ENCODE data around the gene MAB21L2.

The MAB21L2 gene

DNA sequence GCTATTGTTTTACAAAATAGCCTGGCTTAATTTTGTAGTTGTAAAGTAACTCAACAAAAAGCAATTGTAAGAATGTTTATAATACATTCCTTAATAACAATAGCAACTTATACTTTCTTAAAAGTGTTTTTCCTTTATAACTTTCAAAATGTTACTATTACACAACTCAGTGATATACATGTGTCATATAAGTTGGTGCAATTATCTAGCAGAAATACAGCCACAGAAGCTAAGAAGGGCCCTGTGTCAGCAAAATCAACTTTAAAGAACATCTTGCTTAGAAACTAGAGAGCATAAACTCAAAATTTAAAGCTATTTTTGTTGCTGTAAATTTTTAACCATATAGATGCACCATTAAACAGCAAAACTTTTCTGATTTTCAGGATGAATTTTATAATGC, 41.4 kb upstream of the MAB21L2 start:
- no peak for DNase-seq (ENCODE audit: low spot score)
- no peak overlapping the region for H3K4ac ChIP-seq (ENCODE audit: low read length)
- H3K79me1 ChIP-seq (ENCODE audit: low read depth, low read length), result no peaks in the 10 kb centered on the region
- H3K4me2 ChIP-seq (ENCODE audit: insufficient read depth, low read length, poor library complexity, severe bottlenecking), result no peak overlapping the region
- no peak overlapping the region for H3K23ac ChIP-seq (ENCODE audit: low read depth, low read length, poor library complexity)
- peak overlapping the region; percentile 15 for H2AFZ ChIP-seq (ENCODE audit: low read length)
- H2BK15ac ChIP-seq (ENCODE audit: low read length), result no peak overlapping the region
- H2AK5ac ChIP-seq (ENCODE audit: low read depth, low read length), result no peak overlapping the region
- no peaks in the 10 kb centered on the region for H3K27me3 ChIP-seq (ENCODE audit: control insufficient read depth in 3 of 3, insufficient read depth in 3 of 3, low read depth in 1 of 3, low read length in 3 of 3)
- no peaks in the 10 kb centered on the region for H3K36me3 ChIP-seq (replicated peaks in 1 of 2; ENCODE audit: control insufficient read depth in 2 of 2, insufficient read depth in 2 of 2, low read length in 2 of 2)
- H3K18ac ChIP-seq (ENCODE audit: low read length), result no peak overlapping the region
- no peak overlapping the region for H2BK120ac ChIP-seq (ENCODE audit: low read depth, low read length)
- H3K4me1 ChIP-seq (ENCODE audit: control insufficient read depth in 2 of 2, insufficient read depth in 1 of 2, low read depth in 1 of 2, low read length in 2 of 2), result peaks cover 6 to 12% of the 10 kb centered on the region in 2 donors
- H4K91ac ChIP-seq (ENCODE audit: low read depth, low read length, poor library complexity), result no peak overlapping the region
- no peak overlapping the region for H2BK5ac ChIP-seq (ENCODE audit: low read length)
- H3K14ac ChIP-seq (ENCODE audit: low read length), result no peak overlapping the region
- H3K9ac ChIP-seq (ENCODE audit: low read depth, low read length, poor library complexity), result no peak overlapping the region
- H4K8ac ChIP-seq (ENCODE audit: low read depth, low read length), result no peak overlapping the region
- H3K4me3 ChIP-seq (ENCODE audit: low read length in 2 of 2), result no peak overlapping the region
- no peak overlapping the region for H2BK12ac ChIP-seq (ENCODE audit: low read length)
- peaks cover 0 to 4% of the 10 kb centered on the region in 2 donors for H3K9me3 ChIP-seq (replicated peaks in 1 of 2; ENCODE audit: control insufficient read depth in 2 of 2, insufficient read depth in 1 of 2, low read depth in 1 of 2, low read length in 2 of 2)
- H3K27ac ChIP-seq (replicated peaks; ENCODE audit: low read length), result peak overlapping the region; percentile 78

DNA sequence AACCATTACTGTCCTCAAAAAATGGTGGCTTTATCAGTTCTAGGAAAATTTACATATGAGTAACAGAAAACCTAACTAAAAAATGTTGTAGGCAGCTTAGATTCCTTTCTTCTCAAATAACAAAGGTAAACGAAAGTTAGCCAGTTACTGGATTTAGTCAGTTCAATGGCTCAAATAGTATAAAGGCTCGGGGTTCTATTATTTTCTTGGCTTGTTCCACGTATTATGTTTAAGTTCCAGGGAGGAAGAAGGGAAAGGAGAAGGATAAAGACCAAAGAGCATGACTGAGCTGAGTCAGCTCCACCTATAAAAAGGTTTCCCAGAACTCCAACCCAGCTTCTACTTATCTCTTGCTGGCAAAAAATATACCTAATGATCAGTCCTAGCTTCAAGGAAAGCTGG, 41.0 kb upstream of the MAB21L2 start:
- Histone ChIP-seq H3K4me3 (ENCODE audit: low read length in 2 of 2) (no peak overlapping the region), H2BK5ac (ENCODE audit: low read length) (no peak overlapping the region), H4K91ac (ENCODE audit: low read depth, low read length, poor library complexity) (no peak overlapping the region), H2AFZ (ENCODE audit: low read length) (peak overlapping the region; percentile 15), H3K4ac (ENCODE audit: low read length) (no peak overlapping the region), H3K14ac (ENCODE audit: low read length) (no peak overlapping the region), H3K9ac (ENCODE audit: low read depth, low read length, poor library complexity) (no peak overlapping the region), H3K27me3 (ENCODE audit: control insufficient read depth in 3 of 3, insufficient read depth in 3 of 3, low read depth in 1 of 3, low read length in 3 of 3) (no peaks in the 10 kb centered on the region), H4K8ac (ENCODE audit: low read depth, low read length) (no peak overlapping the region), H3K4me1 (ENCODE audit: control insufficient read depth in 2 of 2, insufficient read depth in 1 of 2, low read depth in 1 of 2, low read length in 2 of 2) (peaks cover 8 to 12% of the 10 kb centered on the region in 2 donors), H3K4me2 (ENCODE audit: insufficient read depth, low read length, poor library complexity, severe bottlenecking) (no peak overlapping the region), H2AK5ac (ENCODE audit: low read depth, low read length) (no peak overlapping the region), H3K79me1 (ENCODE audit: low read depth, low read length) (no peaks in the 10 kb centered on the region), H3K27ac (replicated peaks; ENCODE audit: low read length) (peak overlapping the region; percentile 81), H3K9me3 (replicated peaks in 1 of 2; ENCODE audit: control insufficient read depth in 2 of 2, insufficient read depth in 1 of 2, low read depth in 1 of 2, low read length in 2 of 2) (peaks cover 0 to 4% of the 10 kb centered on the region in 2 donors), H2BK15ac (ENCODE audit: low read length) (no peak overlapping the region), H3K23ac (ENCODE audit: low read depth, low read length, poor library complexity) (no peak overlapping the region), H3K18ac (ENCODE audit: low read length) (no peak overlapping the region), H2BK12ac (ENCODE audit: low read length) (no peak overlapping the region), H3K36me3 (replicated peaks in 1 of 2; ENCODE audit: control insufficient read depth in 2 of 2, insufficient read depth in 2 of 2, low read length in 2 of 2) (no peaks in the 10 kb centered on the region), H2BK120ac (ENCODE audit: low read depth, low read length) (no peak overlapping the region)
- DNase-seq (ENCODE audit: low spot score), result peak; percentile 18
- WGBS, 2 donors (ENCODE audit: extremely low coverage in 2 of 2, insufficient read length in 2 of 2, insufficient replicate concordance in 1 of 2), result no CpG with 5 or more reads among the region's 3 CpGs

DNA sequence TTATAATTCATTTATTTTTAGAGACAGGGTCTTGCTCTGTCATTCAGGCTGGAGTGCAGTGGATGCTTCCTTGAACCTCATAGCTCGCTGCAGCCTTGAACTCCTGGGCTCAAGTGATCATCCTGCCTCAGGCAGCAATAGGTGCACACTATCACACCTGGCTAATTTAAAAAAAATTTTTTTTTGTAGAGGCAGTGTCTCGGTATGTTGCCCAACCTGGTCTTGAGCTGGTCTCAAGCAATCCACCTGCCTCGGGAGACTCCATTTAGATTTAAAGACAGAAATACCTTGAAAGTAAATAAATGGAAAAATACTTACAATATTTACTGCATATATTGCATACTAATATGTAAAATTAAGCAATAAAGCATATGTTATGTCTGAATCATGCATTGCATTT, 40.3 kb upstream of the MAB21L2 start:
- no peak overlapping the region for H2BK12ac ChIP-seq (ENCODE audit: low read length)
- H3K4me1 ChIP-seq (ENCODE audit: control insufficient read depth in 2 of 2, insufficient read depth in 1 of 2, low read depth in 1 of 2, low read length in 2 of 2), result peaks cover 12% of the 10 kb centered on the region in 2 donors
- DNase-seq (ENCODE audit: low spot score), result no peak
- no peak overlapping the region for H2AK5ac ChIP-seq (ENCODE audit: low read depth, low read length)
- H2AFZ ChIP-seq (ENCODE audit: low read length), result no peak overlapping the region
- H2BK120ac ChIP-seq (ENCODE audit: low read depth, low read length), result no peak overlapping the region
- H2BK15ac ChIP-seq (ENCODE audit: low read length), result no peak overlapping the region
- H3K36me3 ChIP-seq (replicated peaks in 1 of 2; ENCODE audit: control insufficient read depth in 2 of 2, insufficient read depth in 2 of 2, low read length in 2 of 2), result no peaks in the 10 kb centered on the region
- H3K4me2 ChIP-seq (ENCODE audit: insufficient read depth, low read length, poor library complexity, severe bottlenecking), result no peak overlapping the region
- H3K9me3 ChIP-seq (replicated peaks in 1 of 2; ENCODE audit: control insufficient read depth in 2 of 2, insufficient read depth in 1 of 2, low read depth in 1 of 2, low read length in 2 of 2), result peaks cover 0 to 4% of the 10 kb centered on the region in 2 donors
- no peak overlapping the region for H3K9ac ChIP-seq (ENCODE audit: low read depth, low read length, poor library complexity)
- H3K27me3 ChIP-seq (ENCODE audit: control insufficient read depth in 3 of 3, insufficient read depth in 3 of 3, low read depth in 1 of 3, low read length in 3 of 3), result no peaks in the 10 kb centered on the region
- WGBS, 2 donors (ENCODE audit: extremely low coverage in 2 of 2, insufficient read length in 2 of 2, insufficient replicate concordance in 1 of 2), result no CpG with 5 or more reads among the region's 3 CpGs
- H3K23ac ChIP-seq (ENCODE audit: low read depth, low read length, poor library complexity), result no peak overlapping the region
- no peak overlapping the region for H3K18ac ChIP-seq (ENCODE audit: low read length)
- H4K91ac ChIP-seq (ENCODE audit: low read depth, low read length, poor library complexity), result no peak overlapping the region
- H3K79me1 ChIP-seq (ENCODE audit: low read depth, low read length), result no peaks in the 10 kb centered on the region
- no peak overlapping the region for H2BK5ac ChIP-seq (ENCODE audit: low read length)
- H3K14ac ChIP-seq (ENCODE audit: low read length), result no peak overlapping the region
- no peak overlapping the region for H4K8ac ChIP-seq (ENCODE audit: low read depth, low read length)
- no peak overlapping the region for H3K4ac ChIP-seq (ENCODE audit: low read length)
- H3K27ac ChIP-seq (replicated peaks; ENCODE audit: low read length), result peak overlapping the region; percentile 46
- no peak overlapping the region for H3K4me3 ChIP-seq (ENCODE audit: low read length in 2 of 2)

DNA sequence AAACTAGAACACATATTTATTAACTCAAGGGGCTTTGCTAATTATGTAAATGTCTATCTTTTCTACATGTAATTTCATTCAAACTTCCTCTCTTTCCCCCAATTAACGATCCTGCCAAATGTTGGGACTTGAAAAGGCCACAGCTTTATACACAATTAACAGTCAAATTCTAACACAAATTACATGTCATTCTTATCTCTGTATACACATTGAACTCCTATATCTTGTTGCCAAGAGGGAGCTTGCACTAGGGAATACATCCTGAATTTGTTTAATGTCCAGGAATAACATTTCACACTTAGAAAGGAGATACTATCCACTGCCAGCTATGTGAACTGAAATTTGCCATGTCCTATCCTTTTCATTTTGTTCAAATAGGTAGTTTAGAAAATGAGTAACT, 38.9 kb upstream of the MAB21L2 start:
- Histone ChIP-seq H4K8ac (ENCODE audit: low read depth, low read length) (no peak overlapping the region), H3K4me3 (ENCODE audit: low read length in 2 of 2) (no peak overlapping the region), H2BK120ac (ENCODE audit: low read depth, low read length) (no peak overlapping the region), H3K4me2 (ENCODE audit: insufficient read depth, low read length, poor library complexity, severe bottlenecking) (no peak overlapping the region), H2AFZ (ENCODE audit: low read length) (no peak overlapping the region), H3K79me1 (ENCODE audit: low read depth, low read length) (no peaks in the 10 kb centered on the region), H3K23ac (ENCODE audit: low read depth, low read length, poor library complexity) (no peak overlapping the region), H3K4ac (ENCODE audit: low read length) (no peak overlapping the region), H2AK5ac (ENCODE audit: low read depth, low read length) (no peak overlapping the region), H3K9ac (ENCODE audit: low read depth, low read length, poor library complexity) (no peak overlapping the region), H3K9me3 (replicated peaks in 1 of 2; ENCODE audit: control insufficient read depth in 2 of 2, insufficient read depth in 1 of 2, low read depth in 1 of 2, low read length in 2 of 2) (no peaks in the 10 kb centered on the region), H2BK5ac (ENCODE audit: low read length) (no peak overlapping the region), H3K27me3 (ENCODE audit: control insufficient read depth in 3 of 3, insufficient read depth in 3 of 3, low read depth in 1 of 3, low read length in 3 of 3) (no peaks in the 10 kb centered on the region), H4K91ac (ENCODE audit: low read depth, low read length, poor library complexity) (no peak overlapping the region), H3K14ac (ENCODE audit: low read length) (no peak overlapping the region), H2BK15ac (ENCODE audit: low read length) (no peak overlapping the region), H3K27ac (replicated peaks; ENCODE audit: low read length) (no peak overlapping the region), H3K4me1 (ENCODE audit: control insufficient read depth in 2 of 2, insufficient read depth in 1 of 2, low read depth in 1 of 2, low read length in 2 of 2) (peaks cover 12% of the 10 kb centered on the region in 2 donors), H2BK12ac (ENCODE audit: low read length) (no peak overlapping the region), H3K18ac (ENCODE audit: low read length) (no peak overlapping the region), H3K36me3 (replicated peaks in 1 of 2; ENCODE audit: control insufficient read depth in 2 of 2, insufficient read depth in 2 of 2, low read length in 2 of 2) (no peaks in the 10 kb centered on the region)
- WGBS, 2 donors (ENCODE audit: extremely low coverage in 2 of 2, insufficient read length in 2 of 2, insufficient replicate concordance in 1 of 2), result no CpG with 5 or more reads among the region's 1 CpG
- DNase-seq (ENCODE audit: low spot score), result no peak
